Osteocyte (in vitro differentiated cells): ENCODE measurements around the gene KRTAP22-2. TPM values are rescaled to one million over a fixed set of nuclear protein-coding genes. Genes with fewer than 3 reads are reported as not detected.

ENCODE experiments used
- DNase-seq: peaks from one replicate; pipeline ENCODE4 v3.0.0; 2021; ENCODE audit warnings: mixed read lengths; ENCODE audit not compliant: unreplicated experiment; ENCODE audit errors: extremely low spot score
- H3K27ac Mint-ChIP-seq: one replicate; pipeline ENCODE4 v1.8.0; 2021; ENCODE audit warnings: mild to moderate bottlenecking, mixed read lengths; ENCODE audit not compliant: unreplicated experiment
- H3K27me3 Mint-ChIP-seq: one replicate; pipeline ENCODE4 v1.8.0; 2021; ENCODE audit warnings: mixed read lengths; ENCODE audit not compliant: unreplicated experiment
- H3K36me3 Mint-ChIP-seq: one replicate; pipeline ENCODE4 v1.8.0; 2021; ENCODE audit warnings: mixed read lengths; ENCODE audit not compliant: unreplicated experiment
- H3K4me1 Mint-ChIP-seq: one replicate; pipeline ENCODE4 v1.8.0; 2021; ENCODE audit warnings: mixed read lengths; ENCODE audit not compliant: unreplicated experiment
- H3K4me3 Mint-ChIP-seq: one replicate; pipeline ENCODE4 v1.8.0; 2021; ENCODE audit warnings: mild to moderate bottlenecking, moderate library complexity, mixed read lengths; ENCODE audit not compliant: unreplicated experiment
- H3K9me3 Mint-ChIP-seq: one replicate; pipeline ENCODE4 v1.8.0; 2021; ENCODE audit warnings: mixed read lengths; ENCODE audit not compliant: unreplicated experiment
- CTCF ChIP-seq: fragments of 200-600 bp; sonication (generic); IDR thresholded peaks from 2 replicates; pipeline ENCODE4 v1.5.0; 2021; ENCODE audit warnings: antibody characterized with exemption, mild to moderate bottlenecking, moderate library complexity
- total RNA-seq: library from RNA; stranded (reverse); gene quantifications from 2 replicates; pipeline ENCODE4 v1.2.1, GENCODE V29; 2021

Gene KRTAP22-2
- total RNA-seq, 1 donor from 2014 or later = not detected

GRCh38 chr21:30577766-30578165 is 12.4 kb downstream of the KRTAP22-2 start:
- H3K4me1 Mint-ChIP-seq = no peaks in the 10 kb centered on the region
- DNase-seq = no peak
- TF ChIP-seq CTCF = no peak
- H3K27ac Mint-ChIP-seq = no peak overlapping the region
- no peak overlapping the region for H3K4me3 Mint-ChIP-seq
- H3K36me3 Mint-ChIP-seq = no peaks in the 10 kb centered on the region
- H3K9me3 Mint-ChIP-seq = no peaks in the 10 kb centered on the region
- H3K27me3 Mint-ChIP-seq = no peaks in the 10 kb centered on the region

GRCh38 chr21:30567617-30568016 is 22.6 kb downstream of the KRTAP22-2 start:
- H3K27ac Mint-ChIP-seq = no peak overlapping the region
- no peaks in the 10 kb centered on the region for H3K4me1 Mint-ChIP-seq
- no peaks in the 10 kb centered on the region for H3K9me3 Mint-ChIP-seq
- no peaks in the 10 kb centered on the region for H3K36me3 Mint-ChIP-seq
- H3K27me3 Mint-ChIP-seq = no peaks in the 10 kb centered on the region
- DNase-seq = no peak
- TF ChIP-seq CTCF = no peak
- no peak overlapping the region for H3K4me3 Mint-ChIP-seq

GRCh38 chr21:30563630-30564029 is 26.6 kb downstream of the KRTAP22-2 start:
- DNase-seq = no peak
- peaks cover 6% of the 10 kb centered on the region for H3K9me3 Mint-ChIP-seq
- H3K4me1 Mint-ChIP-seq = no peaks in the 10 kb centered on the region
- no peaks in the 10 kb centered on the region for H3K27me3 Mint-ChIP-seq
- TF ChIP-seq CTCF = no peak
- no peak overlapping the region for H3K4me3 Mint-ChIP-seq
- H3K36me3 Mint-ChIP-seq = no peaks in the 10 kb centered on the region
- H3K27ac Mint-ChIP-seq = no peak overlapping the region

- peaks cover 7% of the 10 kb centered on the region for H3K9me3 Mint-ChIP-seq
- H3K27ac Mint-ChIP-seq = no peak overlapping the region
- no peak overlapping the region for H3K4me3 Mint-ChIP-seq
- no peak for TF ChIP-seq CTCF
- DNase-seq = no peak
- no peaks in the 10 kb centered on the region for H3K27me3 Mint-ChIP-seq
- H3K36me3 Mint-ChIP-seq = no peaks in the 10 kb centered on the region
- no peaks in the 10 kb centered on the region for H3K4me1 Mint-ChIP-seq
Observed at GRCh38 chr21:30563072-30563471, 27.1 kb downstream of the KRTAP22-2 start.

- no peak for TF ChIP-seq CTCF
- Mint-ChIP-seq H3K27ac (no peak overlapping the region), H3K9me3 (peaks cover 7% of the 10 kb centered on the region), H3K27me3 (no peaks in the 10 kb centered on the region), H3K4me3 (no peak overlapping the region), H3K36me3 (no peaks in the 10 kb centered on the region), H3K4me1 (no peaks in the 10 kb centered on the region)
- DNase-seq = no peak
Observed at GRCh38 chr21:30561957-30562356, 28.2 kb downstream of the KRTAP22-2 start.
